ENCODE results near the gene TSC1.
A peak's percentile ranks its signal among the peaks of the same experiment; 100 is the strongest.
"Not testable (repeated sequence)": the region's sequence is repeated elsewhere in the genome, so short reads cannot be mapped to it uniquely, and the experiment has no call there.

Gene TSC1

DNA sequence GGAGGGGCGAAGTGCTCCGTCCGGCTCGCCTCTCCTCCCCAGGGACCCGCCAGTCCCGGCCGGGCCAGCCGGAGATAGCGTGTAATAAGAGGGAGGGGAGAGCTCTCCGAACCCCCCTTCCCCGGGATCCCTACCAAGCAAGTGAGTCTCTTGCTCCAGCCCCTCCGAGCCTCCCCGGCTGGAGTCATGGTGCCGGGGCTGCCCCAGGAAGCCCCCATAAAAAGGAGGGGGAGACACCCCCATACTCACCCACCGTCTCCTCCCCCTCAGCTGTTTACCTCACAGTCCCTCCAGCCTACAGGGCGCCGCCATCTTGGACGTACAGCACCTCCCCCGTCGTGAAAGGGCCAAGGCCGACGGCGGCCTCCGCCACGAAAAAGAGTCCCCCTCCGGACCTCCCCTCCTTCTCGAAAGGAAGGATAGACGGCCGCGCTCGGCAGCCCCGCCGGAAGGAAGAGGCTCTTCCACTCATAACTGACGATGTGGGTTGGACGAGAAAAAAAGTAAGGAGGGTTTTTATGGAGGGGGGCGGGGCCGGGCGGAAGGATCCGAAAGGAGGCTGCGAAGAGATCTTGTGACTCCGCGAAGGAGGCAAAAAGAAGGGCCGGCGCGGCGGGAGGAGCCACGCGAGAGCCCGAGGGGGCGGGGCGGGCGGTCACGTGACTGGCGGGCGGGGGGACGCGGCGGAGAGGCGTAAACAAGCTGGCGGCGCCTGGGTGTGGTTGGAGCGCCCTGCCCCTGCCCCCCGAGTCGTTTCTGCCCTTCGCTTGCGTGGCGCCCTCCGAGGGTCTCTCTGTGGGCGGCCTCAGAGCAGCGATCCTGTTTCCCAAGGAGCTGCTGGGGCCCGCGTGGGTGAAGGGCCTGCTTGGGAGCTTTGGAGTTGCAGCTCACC lies at the start of gene TSC1:
Gene TSC1 (minus strand): TSS at position 323 of the 892 bp plus-strand sequence. CDS start 15,744 bp downstream, outside the sequence.
- DNase-seq: peak; percentile 70 to 98 (median 93)

GRCh38 chr9:132993511-132993939 lies 49.1 kb upstream of the TSC1 start:
- DNase-seq: no peak

DNA sequence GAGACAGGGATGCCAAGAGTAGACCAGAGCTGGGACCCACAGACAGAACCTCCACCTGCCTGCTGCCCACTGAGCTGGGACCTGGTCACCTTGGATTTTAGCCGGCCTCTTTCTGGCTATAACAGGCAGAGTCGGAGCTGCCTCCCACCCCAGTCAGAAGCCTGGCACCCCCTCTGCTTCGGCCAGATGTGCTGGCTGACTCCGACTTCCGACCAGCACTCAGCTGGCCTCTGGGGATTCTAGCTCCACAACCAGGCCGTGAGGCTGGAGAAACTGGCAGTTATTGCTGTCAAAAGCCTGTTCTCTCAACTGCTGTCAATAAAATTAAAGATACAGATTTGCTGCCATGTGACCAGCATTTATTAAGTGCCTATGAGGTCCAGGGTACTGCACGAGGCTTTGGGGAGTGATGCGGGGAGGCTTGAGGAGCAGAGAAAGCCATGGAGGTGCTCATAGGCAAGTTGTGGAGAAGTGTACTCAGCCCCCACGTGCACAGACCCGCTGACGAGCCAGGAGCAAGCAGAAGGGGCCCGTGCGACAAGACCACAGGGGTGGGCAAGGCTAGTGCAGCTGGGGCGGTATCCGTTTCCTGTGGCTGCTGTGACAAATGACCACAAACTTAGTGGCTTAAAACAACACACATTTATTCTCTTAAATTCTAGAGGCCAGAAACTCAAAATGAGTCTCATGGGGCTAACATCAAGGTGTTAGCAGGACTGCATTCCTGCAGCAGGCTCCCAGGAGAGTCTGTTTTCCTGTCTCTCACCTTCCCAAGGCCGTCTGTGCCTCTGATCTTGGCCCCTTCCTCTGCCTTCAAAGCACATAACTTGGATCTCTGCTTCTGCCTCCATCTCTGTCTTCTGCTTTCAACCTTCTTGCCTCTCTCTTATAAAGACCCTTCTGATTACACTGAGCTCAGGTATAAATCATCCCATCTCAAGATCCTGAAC lies 47.2 kb upstream of the TSC1 start:
- DNase-seq: no peak

DNA sequence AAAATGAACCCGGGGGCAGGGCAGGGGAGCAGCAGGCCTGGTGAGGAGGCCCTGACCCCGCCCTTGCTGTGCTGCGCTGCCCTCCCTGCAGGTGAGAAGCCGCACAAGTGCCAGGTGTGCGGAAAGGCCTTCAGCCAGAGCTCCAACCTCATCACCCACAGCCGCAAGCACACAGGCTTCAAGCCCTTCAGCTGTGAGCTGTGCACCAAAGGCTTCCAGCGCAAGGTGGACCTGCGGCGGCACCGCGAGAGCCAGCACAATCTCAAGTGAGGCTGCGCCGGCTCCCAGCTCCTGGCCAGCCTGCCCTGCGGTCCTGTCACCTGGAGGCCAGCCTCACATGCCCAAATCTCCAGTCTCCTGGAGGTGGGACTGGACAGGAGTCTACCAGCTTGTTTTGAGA lies 46.4 kb upstream of the TSC1 start:
- DNase-seq: no peak

DNA sequence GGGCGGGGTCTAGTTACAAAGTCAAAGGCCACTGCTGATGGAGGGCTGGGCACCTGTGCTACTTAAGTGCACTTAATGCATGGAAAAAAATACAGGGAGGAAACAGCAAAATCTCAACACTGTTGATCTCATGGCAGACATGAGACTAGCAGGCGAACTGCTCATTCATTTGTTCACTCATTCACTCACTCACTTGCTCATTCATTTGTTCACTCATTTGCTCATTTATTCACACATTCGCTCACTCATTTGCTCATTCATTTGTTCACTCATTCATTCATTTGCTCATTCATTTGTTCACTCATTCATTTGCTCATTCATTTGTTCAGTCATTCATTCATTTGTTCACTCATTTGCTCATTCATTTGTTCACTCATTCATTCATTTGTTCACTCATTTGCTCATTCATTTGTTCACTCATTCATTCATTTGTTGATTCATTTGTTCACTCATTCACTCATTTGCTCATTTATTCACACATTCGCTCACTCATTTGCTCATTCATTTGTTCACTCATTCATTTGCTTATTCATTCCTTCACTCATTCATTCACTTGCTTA lies 45.7 kb upstream of the TSC1 start:
- DNase-seq: not testable (repeated sequence)

GRCh38 chr9:132989414-132989996 lies 45.1 kb upstream of the TSC1 start:
- DNase-seq: no peak

GRCh38 chr9:132989014-132989310 lies 44.5 kb upstream of the TSC1 start:
- no peak for DNase-seq

GRCh38 chr9:132988244-132989013 lies 44.0 kb upstream of the TSC1 start:
- no peak for DNase-seq

DNA sequence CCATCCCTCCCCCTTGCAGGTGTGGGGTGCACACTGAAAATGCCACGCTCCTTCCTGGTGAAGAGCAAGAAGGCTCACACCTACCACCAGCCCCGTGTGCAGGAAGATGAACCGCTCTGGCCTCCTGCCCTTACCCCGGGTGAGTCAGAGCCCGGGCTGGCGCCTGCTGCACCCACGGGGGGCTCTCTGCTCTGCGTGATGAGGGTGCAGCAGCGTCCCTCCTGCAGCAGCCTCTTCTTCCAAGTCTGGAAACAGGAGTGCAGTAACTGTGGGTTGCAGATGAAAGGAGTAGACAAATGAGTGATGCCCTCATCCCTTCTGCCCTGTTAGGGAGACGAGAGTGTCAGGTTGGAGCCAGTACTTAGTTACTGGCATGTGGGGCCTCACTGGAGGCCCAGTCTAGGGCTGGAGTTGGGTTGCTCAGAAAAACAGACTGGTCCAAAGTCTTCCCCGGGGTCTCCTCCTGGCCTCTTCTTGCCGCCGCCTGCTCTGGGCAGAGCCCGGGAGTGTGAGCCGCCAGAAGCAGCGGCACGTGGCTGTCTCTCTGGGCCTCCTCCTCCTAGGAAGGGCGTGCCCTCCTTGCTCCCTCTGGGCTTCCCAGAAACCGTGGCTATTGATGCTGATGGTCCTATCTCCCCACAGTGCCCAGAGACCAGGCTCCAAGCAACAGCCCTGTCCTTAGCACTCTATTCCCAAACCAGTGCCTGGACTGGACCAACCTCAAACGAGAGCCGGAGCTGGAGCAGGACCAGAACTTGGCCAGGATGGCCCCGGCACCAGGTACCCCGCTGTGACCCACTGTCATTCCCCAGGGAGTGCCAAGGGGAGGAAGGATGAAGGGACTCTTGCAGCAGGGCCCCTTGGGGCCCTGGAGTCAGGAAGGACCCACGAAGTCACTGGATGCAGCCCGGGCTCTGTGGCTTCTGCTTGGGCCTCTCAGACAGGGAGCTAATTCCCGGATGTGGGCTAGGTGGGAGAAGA lies 42.5 kb upstream of the TSC1 start:
- no peak for DNase-seq

GRCh38 chr9:132986114-132986513 lies 41.7 kb upstream of the TSC1 start:
- no peak for DNase-seq

GRCh38 chr9:132985489-132985888 lies 41.1 kb upstream of the TSC1 start:
- DNase-seq: no peak

GRCh38 chr9:132985071-132985350 lies 40.6 kb upstream of the TSC1 start:
- DNase-seq: no peak

GRCh38 chr9:132984202-132985070 lies 40.0 kb upstream of the TSC1 start:
- DNase-seq: no peak

DNA sequence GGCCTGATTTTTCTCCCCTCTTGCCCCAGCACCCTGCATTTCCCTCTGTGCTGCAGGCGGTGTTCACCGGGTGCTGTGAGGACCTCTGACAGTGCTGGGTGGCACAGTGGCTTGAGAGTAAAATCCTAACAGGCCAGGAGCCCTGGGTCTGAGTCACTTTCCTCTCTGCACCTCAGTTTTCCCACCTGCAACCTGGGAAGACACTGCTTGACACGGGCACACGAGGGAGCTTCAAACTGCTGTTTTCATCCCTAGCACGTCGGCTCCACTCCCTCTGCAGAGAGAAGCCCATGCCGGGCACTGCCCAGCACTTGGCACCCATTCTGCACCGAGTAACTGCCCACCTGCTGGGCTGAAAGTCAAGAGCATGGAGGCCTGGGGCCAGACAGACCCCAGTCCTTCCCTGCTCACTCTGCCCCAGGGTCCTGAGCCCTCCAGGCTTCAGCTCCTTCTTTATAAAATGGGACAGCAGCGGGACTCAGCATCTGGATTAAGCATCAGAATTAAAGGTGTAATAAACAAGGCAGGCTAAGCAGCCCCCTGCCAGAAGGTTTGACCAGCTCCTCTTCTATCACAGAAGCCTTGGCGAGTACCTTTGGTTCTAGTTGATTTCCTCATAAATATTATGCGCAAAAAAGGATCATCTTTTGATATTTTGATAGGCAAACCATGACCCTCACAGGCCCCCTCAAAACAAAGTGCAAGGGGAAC lies 39.2 kb upstream of the TSC1 start:
- DNase-seq: no peak

GRCh38 chr9:132982458-132982857 lies 38.0 kb upstream of the TSC1 start:
- DNase-seq: no peak

- DNase-seq: no peak
Observed at GRCh38 chr9:132980157-132980556, 35.7 kb upstream of the TSC1 start.

DNA sequence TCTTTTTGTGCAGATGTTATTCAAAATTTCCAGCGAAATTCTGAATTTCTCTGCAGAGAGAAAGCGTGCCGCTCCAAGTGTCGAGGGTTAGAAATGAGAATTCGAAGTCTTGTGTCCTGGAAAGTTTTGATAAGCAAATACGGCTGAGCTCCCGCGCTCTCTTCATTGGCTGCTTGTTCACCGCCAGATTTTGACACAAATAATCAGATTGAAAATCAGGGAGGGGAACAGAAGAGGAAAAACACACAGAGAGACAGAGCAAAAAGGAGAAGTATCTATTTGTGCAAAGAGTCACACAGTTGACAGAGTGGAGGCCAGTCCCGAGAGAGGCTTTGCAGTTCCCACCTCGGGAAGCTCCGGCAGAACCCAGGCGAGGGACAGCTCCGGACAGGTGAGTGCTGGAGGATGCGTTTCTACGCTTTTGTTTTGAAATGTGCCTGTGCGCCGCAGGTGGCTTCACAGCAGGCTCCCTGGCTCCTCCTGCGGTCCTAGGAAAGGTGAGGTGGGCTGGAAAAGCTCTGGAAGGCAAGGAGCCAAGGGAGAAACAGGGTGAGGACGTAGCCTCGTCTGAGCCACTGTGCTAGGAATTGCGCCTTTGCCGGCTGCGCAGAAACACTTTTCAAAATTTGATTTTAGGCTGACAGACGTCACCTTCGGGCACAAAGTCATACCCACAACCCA lies 34.2 kb upstream of the TSC1 start, which contains the start of gene GFI1B:
Gene GFI1B (plus strand): TSS at position 244 of the 681 bp plus-strand sequence. CDS start 7,985 bp downstream, outside the sequence.
- no peak for DNase-seq
